Psoas muscle (tissue), 8 donors: Measurements from ENCODE around the gene MAGI2. TPM values are rescaled to one million over a fixed set of nuclear protein-coding genes. Genes with fewer than 3 reads are reported as not detected.
A peak's percentile ranks its signal among the peaks of the same experiment; 100 is the strongest.

Experiments
- ATAC-seq, 4 donors: fragments of 200-7000 bp; cut with Tn5 transposase; one replicate each; pipeline ENCODE4 v1.9.1; 2020; ENCODE audit warnings: moderate library complexity in 3 of 4, mild to moderate bottlenecking in 2 of 4
- DNase-seq, 2 donors: peaks; one replicate each; pipeline ENCODE4 v3.0.0-alpha.2; 2020
- H3K27ac ChIP-seq: fragments of 200-600 bp; one replicate; pipeline ENCODE4 v1.8.0; 2022
- H3K27me3 ChIP-seq, 3 donors: fragments of 200-600 bp in 1 of 3; one replicate each; pipeline versions ENCODE4 v1.6.1 to v1.8.0; 2013 to 2022; ENCODE audit warnings: low read length in 2 of 3, mild to moderate bottlenecking in 2 of 3, moderate library complexity in 1 of 3; ENCODE audit not compliant: insufficient read depth in 3 of 3
- H3K36me3 ChIP-seq, 2 donors: fragments of 200-600 bp in 1 of 2; one replicate each; pipeline versions ENCODE4 v1.6.1 to v1.8.0; 2013 to 2022; ENCODE audit warnings: low read depth in 1 of 2, mild to moderate bottlenecking in 1 of 2, moderate library complexity in 1 of 2; ENCODE audit not compliant: insufficient read depth in 1 of 2
- H3K4me1 ChIP-seq: fragments of 200-600 bp; one replicate; pipeline ENCODE4 v1.8.0; 2022
- H3K4me3 ChIP-seq: fragments of 200-600 bp; one replicate; pipeline ENCODE4 v1.8.0; 2022; ENCODE audit warnings: mild to moderate bottlenecking
- H3K9me3 ChIP-seq: fragments of 200-600 bp; one replicate; pipeline ENCODE4 v1.8.0; 2022
- CTCF ChIP-seq: fragments of 200-600 bp; IDR thresholded peaks from one replicate; pipeline ENCODE4 v1.8.0; 2022; ENCODE audit warnings: antibody characterized with exemption
- WGBS, 3 donors: extraction: QIAGEN DNeasy Blood & Tissue Kit; methylation state at CpG; one replicate each; pipeline versions ENCODE4 v1.1.6 to v1.1.7; 2013; 5-methylcytosine and 5-hydroxymethylcytosine counted together
- intact Hi-C, 2 donors: fragments of 100-400 bp; cut with DNase I; formaldehyde crosslinking; loops; one replicate each; pipeline versions ENCODE4 v1.11.0 to v1.14.2; 2022
- polyA plus RNA-seq, 3 donors: library from polyadenylated mRNA; stranded (reverse); fragments of 200-250 nt; gene quantifications; one replicate each; pipeline ENCODE4 v1.2.3, GENCODE V29; 2013
- total RNA-seq, 4 donors: library from RNA; stranded (reverse); fragmentation: NEBNext Ultra II Directional in 2 of 4; extraction: Animal tissue kit (Norgen Biotek cat#: 25700) in 2 of 4; gene quantifications; one replicate each; pipeline versions ENCODE4 v1.2.1 to v1.2.4, GENCODE V29; 2021 to 2023
- donor health status: healthy with polysubstance abuse.
- donor health status: DM: no; HTN: no; CAD: no; lungs with moderate emphysema.
- donor health status: Bipolar disorder and iron deficiency.
- donor health status: healthy.
- donor health status: DM: yes; HTN: yes; CAD: no.
- donor health status: DM: no; HTN: no; CAD: no.
- donor health status: DM: no; HTN: no; CAD: no.
- donor health status: DM: yes; HTN: yes; CAD: no.

Gene MAGI2
- total and polyA plus RNA-seq, 7 donors: 0.46 to 2.5 (median 1.4) TPM

GRCh38 chr7:78489476-78490240 is 963.8 kb downstream of the MAGI2 start:
- intact Hi-C loops: no loop called here
- H3K4me1 ChIP-seq: peaks cover 9% of the 10 kb centered on the region
- peak overlapping the region; percentile 19 for H3K4me3 ChIP-seq
- no peaks in the 10 kb centered on the region for H3K27me3 ChIP-seq
- no peaks in the 10 kb centered on the region for H3K9me3 ChIP-seq
- H3K27ac ChIP-seq: no peak overlapping the region
- no peak for ATAC-seq
- TF ChIP-seq CTCF: no peak
- H3K36me3 ChIP-seq: no peaks in the 10 kb centered on the region
- DNase-seq: no peak
- WGBS, 3 donors: 58 to 61% (median 60%) methylated on average over 5 of the region's 5 CpGs

DNA sequence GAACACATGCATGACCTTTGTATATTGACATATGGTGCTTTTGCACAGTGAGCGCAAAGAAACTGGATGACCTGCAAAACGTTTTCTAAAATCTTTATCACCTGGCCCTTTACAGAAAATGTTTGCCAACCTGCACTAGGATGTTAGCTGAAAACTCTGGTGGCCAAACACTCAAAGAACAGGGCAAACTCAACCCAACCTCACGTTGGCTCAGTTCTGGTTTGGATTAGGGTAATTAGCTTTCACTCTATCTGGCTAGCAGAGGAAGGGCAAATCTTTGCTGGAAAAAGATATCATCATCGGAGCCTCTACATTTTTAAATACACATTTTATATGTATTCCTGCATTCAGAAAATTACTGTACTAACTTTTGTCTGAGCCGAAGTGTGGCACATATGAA is 966.0 kb downstream of the MAGI2 start:
- no peaks in the 10 kb centered on the region for H3K27me3 ChIP-seq
- no peak overlapping the region for H3K4me3 ChIP-seq
- no peak for ATAC-seq
- H3K27ac ChIP-seq: no peak overlapping the region
- WGBS, 3 donors: 63 to 74% (median 72%) methylated on average over 5 of the region's 5 CpGs
- intact Hi-C loops: no loop called here
- no peaks in the 10 kb centered on the region for H3K9me3 ChIP-seq
- DNase-seq: no peak
- H3K36me3 ChIP-seq: no peaks in the 10 kb centered on the region
- no peak for TF ChIP-seq CTCF
- H3K4me1 ChIP-seq: no peaks in the 10 kb centered on the region

GRCh38 chr7:78479348-78479747 is 974.1 kb downstream of the MAGI2 start:
- H3K4me3 ChIP-seq: no peak overlapping the region
- TF ChIP-seq CTCF: no peak
- DNase-seq (no peak), ATAC-seq (peak in 3 of 4 donors; percentile 53 to 73 (median 61))
- intact Hi-C loops: no loop called here
- H3K36me3 ChIP-seq: no peaks in the 10 kb centered on the region
- WGBS, 3 donors: 37 to 81% (median 45%) methylated on average over 2 of the region's 2 CpGs
- no peaks in the 10 kb centered on the region for H3K9me3 ChIP-seq
- peaks cover 6% of the 10 kb centered on the region for H3K4me1 ChIP-seq
- no peaks in the 10 kb centered on the region for H3K27me3 ChIP-seq
- no peak overlapping the region for H3K27ac ChIP-seq

GRCh38 chr7:78476851-78477405 is 976.5 kb downstream of the MAGI2 start:
- intact Hi-C loops: no loop called here
- H3K4me3 ChIP-seq: peak overlapping the region; percentile 9
- no peaks in the 10 kb centered on the region for H3K36me3 ChIP-seq
- no peaks in the 10 kb centered on the region for H3K9me3 ChIP-seq
- H3K27ac ChIP-seq: no peak overlapping the region
- TF ChIP-seq CTCF: no peak
- peaks cover 6% of the 10 kb centered on the region for H3K4me1 ChIP-seq
- WGBS, 3 donors: 26 to 37% (median 37%) methylated on average over 2 of the region's 2 CpGs
- DNase-seq: no peak
- no peaks in the 10 kb centered on the region for H3K27me3 ChIP-seq
- peak in 2 of 4 donors; percentile 58 to 71 for ATAC-seq
